GM21447 (cell line): Measurements from ENCODE around the gene SAXO1.
"Not testable (repeated sequence)": the region's sequence is repeated elsewhere in the genome, so short reads cannot be mapped to it uniquely, and the experiment has no call there.

Experiments
- ATAC-seq: cut with Tn5 transposase; IDR thresholded peaks from one replicate; pipeline ENCODE4 v1.9.1; 2021; ENCODE audit not compliant: unreplicated experiment

The SAXO1 gene, protein sequence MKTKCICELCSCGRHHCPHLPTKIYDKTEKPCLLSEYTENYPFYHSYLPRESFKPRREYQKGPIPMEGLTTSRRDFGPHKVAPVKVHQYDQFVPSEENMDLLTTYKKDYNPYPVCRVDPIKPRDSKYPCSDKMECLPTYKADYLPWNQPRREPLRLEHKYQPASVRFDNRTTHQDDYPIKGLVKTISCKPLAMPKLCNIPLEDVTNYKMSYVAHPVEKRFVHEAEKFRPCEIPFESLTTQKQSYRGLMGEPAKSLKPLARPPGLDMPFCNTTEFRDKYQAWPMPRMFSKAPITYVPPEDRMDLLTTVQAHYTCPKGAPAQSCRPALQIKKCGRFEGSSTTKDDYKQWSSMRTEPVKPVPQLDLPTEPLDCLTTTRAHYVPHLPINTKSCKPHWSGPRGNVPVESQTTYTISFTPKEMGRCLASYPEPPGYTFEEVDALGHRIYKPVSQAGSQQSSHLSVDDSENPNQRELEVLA

GRCh38 chr9:19033015-19033414, at the start of gene SAXO1:
Gene SAXO1, minus strand, starts transcription at chr9:19033209. Its CDS starts 301 bp downstream, at chr9:19032908.
- no peak for ATAC-seq

DNA sequence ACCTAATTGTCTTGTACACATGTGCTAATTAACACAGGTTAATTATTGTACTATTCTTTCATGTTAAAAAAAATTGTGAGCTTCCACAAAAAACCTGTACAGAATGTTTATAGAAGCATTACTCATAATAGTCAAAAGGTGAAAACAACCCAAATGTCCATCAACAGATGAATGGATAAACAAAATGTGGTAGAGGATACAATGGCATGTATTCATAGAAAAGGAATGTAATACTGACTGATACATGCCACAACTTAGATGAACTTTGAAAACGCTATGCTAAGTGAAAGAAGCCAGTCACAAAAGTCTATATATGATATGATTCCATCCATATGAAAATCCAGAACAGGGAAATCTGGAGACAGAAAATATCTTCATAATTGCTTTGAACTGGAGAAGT, 41.8 kb upstream of the SAXO1 start:
- ATAC-seq: no peak

DNA sequence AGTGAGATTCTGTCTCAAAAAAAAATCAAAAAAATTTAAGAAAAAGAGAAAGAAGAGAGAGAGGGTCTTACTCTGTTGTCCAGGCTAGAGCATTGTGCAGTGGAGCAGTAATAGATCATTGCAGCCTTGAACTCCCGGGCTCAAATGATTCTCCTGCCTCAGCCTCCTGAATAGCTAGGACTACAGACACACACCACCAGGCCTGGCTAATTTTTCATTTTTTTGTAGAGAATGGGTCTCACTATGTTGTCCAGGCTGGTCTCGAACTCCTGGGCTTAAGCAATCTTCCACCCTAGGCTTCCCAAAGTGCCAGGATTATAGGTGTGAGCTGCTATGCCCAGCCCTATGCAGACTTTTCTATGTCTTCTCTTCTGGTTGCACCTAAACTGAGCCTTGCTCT, 41.2 kb upstream of the SAXO1 start:
- no peak for ATAC-seq

GRCh38 chr9:19057033-19057432, 24.0 kb upstream of the SAXO1 start:
- no peak for ATAC-seq

GRCh38 chr9:19050637-19051591, 17.9 kb upstream of the SAXO1 start:
- no peak for ATAC-seq

- ATAC-seq: no peak
These were observed 17.1 kb upstream of the SAXO1 start for GRCh38 chr9:19049917-19050636.

DNA sequence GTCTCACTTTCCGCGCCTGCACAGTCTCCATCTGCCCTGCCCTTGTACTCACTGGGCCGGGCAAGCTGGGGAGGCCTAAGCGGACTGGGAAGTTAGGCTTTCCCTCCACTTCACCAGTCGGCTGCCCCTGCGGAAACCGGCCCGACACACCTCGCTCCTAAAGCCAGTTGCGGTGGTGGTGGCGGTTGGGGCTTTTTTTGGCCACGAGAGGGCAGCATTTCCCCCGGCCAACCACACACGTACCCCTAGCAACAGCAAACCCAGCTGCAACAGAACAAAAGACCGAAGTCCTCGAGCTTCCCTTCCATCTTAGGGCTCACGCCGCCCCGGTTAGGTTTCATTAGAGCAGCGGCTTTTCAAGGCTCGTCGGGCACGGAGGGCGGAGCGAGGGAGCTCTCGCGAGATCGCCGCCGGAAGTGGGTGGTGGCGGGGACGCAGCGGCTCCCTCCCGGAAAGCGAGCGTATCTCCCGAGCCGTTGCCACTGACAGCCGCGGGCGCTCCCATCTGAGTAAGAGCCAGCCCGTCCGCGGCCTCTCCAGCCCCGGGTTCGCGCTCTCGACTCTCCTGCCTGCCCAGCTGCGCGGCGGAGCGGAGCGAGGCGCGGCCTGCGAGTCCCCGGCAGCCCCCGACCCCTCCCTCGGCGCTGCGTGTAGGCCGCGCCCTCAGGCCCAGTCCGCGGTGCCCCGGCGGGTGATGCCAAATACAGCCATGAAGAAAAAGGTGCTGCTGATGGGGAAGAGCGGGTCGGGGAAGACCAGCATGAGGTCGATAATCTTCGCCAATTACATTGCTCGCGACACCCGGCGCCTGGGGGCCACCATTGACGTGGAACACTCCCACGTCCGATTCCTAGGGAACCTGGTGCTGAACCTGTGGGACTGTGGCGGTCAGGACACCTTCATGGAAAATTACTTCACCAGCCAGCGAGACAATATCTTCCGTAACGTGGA, 16.2 kb upstream of the SAXO1 start, which contains the start of gene RRAGA:
Gene RRAGA (plus strand): TSS at position 462 of the 951 bp plus-strand sequence. CDS start 233 bp downstream, at position 695.
- ATAC-seq: peak; percentile 87

GRCh38 chr9:19036611-19037010, 3.6 kb upstream of the SAXO1 start:
- ATAC-seq: no peak

GRCh38 chr9:19032406-19032805, 603 bp downstream of the SAXO1 start:
- ATAC-seq: no peak

- ATAC-seq: peak; percentile 66
These were observed 2.1 kb downstream of the SAXO1 start for GRCh38 chr9:19030899-19031298.

GRCh38 chr9:19028835-19029451, 4.1 kb downstream of the SAXO1 start:
- peak; percentile 65 for ATAC-seq

GRCh38 chr9:19027825-19028224, 5.2 kb downstream of the SAXO1 start:
- no peak for ATAC-seq

DNA sequence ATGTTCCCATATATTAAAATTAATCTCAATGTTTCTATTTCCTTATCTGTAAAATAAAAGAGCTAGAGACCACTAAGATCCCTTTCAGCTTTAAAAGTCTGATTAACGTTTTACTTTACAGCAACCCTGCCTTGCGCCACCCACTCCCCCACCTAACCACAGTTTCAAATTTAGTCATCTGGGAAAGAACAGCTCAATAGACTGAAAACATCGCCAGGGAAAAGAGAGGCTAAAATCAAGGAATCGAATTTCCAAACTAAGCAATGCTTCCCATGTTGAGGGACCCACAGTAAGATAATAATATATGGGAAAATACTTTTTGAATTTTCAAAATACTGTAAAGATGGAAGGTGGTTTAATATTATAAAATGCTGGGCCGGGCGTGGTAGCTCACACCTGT, 6.6 kb downstream of the SAXO1 start:
- ATAC-seq: no peak

DNA sequence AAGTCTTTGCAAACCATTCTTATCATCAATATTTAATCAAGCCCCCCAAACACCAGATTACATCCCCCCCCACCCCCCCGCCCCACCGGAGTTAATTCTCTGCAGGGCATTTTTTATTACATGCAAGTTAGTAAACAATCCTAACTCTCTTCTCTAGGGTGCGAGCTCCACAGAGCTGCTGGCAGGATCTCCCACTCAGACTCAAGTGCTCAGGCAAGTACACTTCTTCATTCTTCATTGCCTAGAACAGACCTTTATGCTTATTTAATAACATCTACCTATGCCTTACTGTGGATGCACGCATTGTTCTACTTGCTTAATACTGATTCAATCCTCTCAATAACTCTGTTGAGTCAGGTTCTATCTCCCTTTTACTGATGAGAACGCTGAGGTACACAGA, 9.9 kb downstream of the SAXO1 start:
- no peak for ATAC-seq

GRCh38 chr9:19022206-19022605, 10.8 kb downstream of the SAXO1 start:
- ATAC-seq: no peak

DNA sequence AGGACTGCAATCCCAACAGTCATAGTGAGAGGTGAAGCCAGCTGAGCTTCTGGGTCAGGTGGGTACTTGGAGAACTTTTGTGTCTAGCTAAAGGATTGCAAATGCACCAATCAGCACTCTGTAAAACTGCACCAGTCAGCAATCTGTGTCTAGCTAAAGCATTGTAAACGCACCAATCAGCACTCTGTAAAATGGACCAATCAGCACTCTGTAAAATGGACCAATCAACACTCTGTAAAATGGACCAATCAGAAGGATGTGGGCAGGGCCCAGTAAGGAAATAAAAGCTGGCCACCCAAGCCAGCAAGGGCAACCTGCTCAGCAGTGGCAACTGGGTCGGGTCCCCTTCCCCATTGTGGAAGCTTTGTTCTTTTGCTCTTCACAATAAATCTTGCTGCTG, 11.4 kb downstream of the SAXO1 start:
- not testable (repeated sequence) for ATAC-seq

DNA sequence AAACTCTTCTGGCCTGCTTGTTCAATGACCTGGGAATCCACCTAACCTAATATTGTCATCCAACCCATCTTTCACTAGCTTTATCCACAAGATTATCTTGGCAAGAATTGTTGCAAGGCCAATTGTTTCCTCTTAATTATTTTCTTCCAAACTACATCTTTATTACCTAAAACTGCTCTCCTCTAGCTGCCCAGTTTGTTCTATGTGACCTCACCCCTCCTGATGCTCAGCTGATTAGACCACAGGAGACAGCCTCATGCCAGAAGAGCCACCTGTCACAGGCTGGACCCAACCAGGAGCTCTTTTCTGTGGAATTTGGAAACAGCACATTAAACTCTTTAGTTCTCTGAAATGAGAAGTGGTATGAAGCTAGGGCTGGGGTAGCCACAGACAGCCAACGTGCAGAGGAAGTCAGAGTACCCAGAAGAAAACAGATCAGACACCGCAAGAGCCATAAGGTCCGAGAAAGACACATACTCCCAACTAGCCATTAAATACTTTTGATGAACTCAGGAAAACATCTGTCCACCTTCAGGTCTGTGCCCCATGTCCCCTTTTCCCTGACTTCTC, 12.0 kb downstream of the SAXO1 start:
- no peak for ATAC-seq

- ATAC-seq: no peak
These were observed 14.8 kb downstream of the SAXO1 start for GRCh38 chr9:19018201-19018600.

DNA sequence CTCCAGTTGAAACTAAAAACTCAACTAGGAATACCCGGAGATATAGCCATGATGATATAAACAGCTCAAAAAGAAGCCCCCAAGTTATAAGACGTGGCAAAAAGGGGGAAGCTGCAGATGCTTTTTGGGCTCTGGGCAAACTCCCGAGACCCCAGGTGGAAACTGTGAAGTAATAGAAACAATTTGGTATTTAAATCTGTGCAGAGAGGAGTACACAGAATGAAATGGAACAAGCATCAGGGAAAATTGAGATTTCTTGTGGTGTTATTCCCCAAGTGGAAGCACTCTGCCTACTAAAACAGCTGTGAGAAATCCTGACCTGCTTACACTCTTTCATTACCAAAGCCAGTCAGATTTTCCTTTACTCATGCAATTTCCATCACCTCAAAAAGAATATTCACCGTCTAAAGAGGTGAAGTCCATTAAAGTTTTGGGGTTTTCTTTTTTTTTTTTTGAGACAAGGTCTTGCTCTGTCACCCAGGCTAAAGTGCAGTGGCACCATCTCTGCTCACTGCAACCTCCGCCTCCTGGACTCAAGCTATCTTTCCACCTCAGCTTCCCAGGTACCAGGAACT, 23.5 kb downstream of the SAXO1 start:
- no peak for ATAC-seq
